ENCODE results near the gene STXBP2.
A peak's percentile ranks its signal among the peaks of the same experiment; 100 is the strongest.

STXBP2 gene

GRCh38 chr19:7676854-7677253 lies 39.9 kb downstream of the STXBP2 start, which contains the start of gene MCEMP1:
Gene MCEMP1 (plus strand): TSS chr19:7677090. CDS start chr19:7677121, 31 bp downstream.
- in situ Hi-C loops (cut with HindIII; ENCODE audit: low pct_ligation_motif_present, low sequenced_read_pairs): no loop called here
- Histone ChIP-seq H3K27me3 (replicated peaks) (no peaks in the 10 kb centered on the region), H3K27ac (no peak within 1 kb of the TSS), H3K36me3 (replicated peaks) (no peaks in the 10 kb centered on the region), H3K4me3 (ENCODE audit: low read depth, low read length) (no peak within 1 kb of the TSS)
- no peak for DNase-seq
- TF ChIP-seq CTCF (IDR thresholded peaks at IDR 0.05; ENCODE audit: low read depth, low read length, missing control alignments): no peak

- Histone ChIP-seq H3K27me3 (replicated peaks) (no peaks in the 10 kb centered on the region), H3K4me3 (ENCODE audit: low read depth, low read length) (no peak overlapping the region), H3K36me3 (replicated peaks) (peaks cover 6% of the 10 kb centered on the region), H3K27ac (no peak overlapping the region)
- no peak for TF ChIP-seq CTCF (IDR thresholded peaks at IDR 0.05; ENCODE audit: low read depth, low read length, missing control alignments)
- in situ Hi-C loops (cut with HindIII; ENCODE audit: low pct_ligation_motif_present, low sequenced_read_pairs): no loop called here
- DNase-seq: no peak
Observed at GRCh38 chr19:7677669-7678311, 40.9 kb downstream of the STXBP2 start.

- peaks cover 19% of the 10 kb centered on the region for H3K36me3 ChIP-seq (replicated peaks)
- no peak overlapping the region for H3K27ac ChIP-seq
- H3K27me3 ChIP-seq (replicated peaks): no peaks in the 10 kb centered on the region
- H3K4me3 ChIP-seq (ENCODE audit: low read depth, low read length): no peak overlapping the region
- no peak for TF ChIP-seq CTCF (IDR thresholded peaks at IDR 0.05; ENCODE audit: low read depth, low read length, missing control alignments)
- in situ Hi-C loops (cut with HindIII; ENCODE audit: low pct_ligation_motif_present, low sequenced_read_pairs): no loop called here
- DNase-seq: no peak
Observed at GRCh38 chr19:7678971-7679751, 42.3 kb downstream of the STXBP2 start.

GRCh38 chr19:7679771-7680605 lies 43.1 kb downstream of the STXBP2 start:
- in situ Hi-C loops (cut with HindIII; ENCODE audit: low pct_ligation_motif_present, low sequenced_read_pairs): no loop called here
- peaks cover 19% of the 10 kb centered on the region for H3K36me3 ChIP-seq (replicated peaks)
- H3K4me3 ChIP-seq (ENCODE audit: low read depth, low read length): peak overlapping the region; percentile 37
- no peak overlapping the region for H3K27ac ChIP-seq
- H3K27me3 ChIP-seq (replicated peaks): no peaks in the 10 kb centered on the region
- no peak for DNase-seq
- no peak for TF ChIP-seq CTCF (IDR thresholded peaks at IDR 0.05; ENCODE audit: low read depth, low read length, missing control alignments)

- peak; percentile 46 for TF ChIP-seq CTCF (IDR thresholded peaks at IDR 0.05; ENCODE audit: low read depth, low read length, missing control alignments)
- H3K27ac ChIP-seq: peak within 1 kb of the TSS; percentile 13
- in situ Hi-C loops (cut with HindIII; ENCODE audit: low pct_ligation_motif_present, low sequenced_read_pairs): no loop called here
Observed at GRCh38 chr19:7680606-7681339, 43.9 kb downstream of the STXBP2 start, which contains the start of gene TRAPPC5. Gene TRAPPC5 (plus strand): TSS chr19:7680833. CDS start chr19:7682254, 1,421 bp downstream.

More at GRCh38 chr19:7680606-7681339, 43.9 kb downstream of the STXBP2 start, which contains the start of gene TRAPPC5:
- peak; percentile 58 for DNase-seq
- Histone ChIP-seq H3K27me3 (replicated peaks) (no peaks in the 10 kb centered on the region), H3K4me3 (ENCODE audit: low read depth, low read length) (peak within 1 kb of the TSS; percentile 91), H3K36me3 (replicated peaks) (peaks cover 19% of the 10 kb centered on the region)
